ENCODE data around the gene TMEM119. TPM values are rescaled to one million over a fixed set of nuclear protein-coding genes. Genes with fewer than 3 reads are reported as not detected.

Gene TMEM119
- total and polyA plus RNA-seq, 2 of the 8 experiments (the other 6 are each of a cell fraction or from before 2014, with no cell fraction given) = 0.35 to 0.61 TPM

- 94% methylated on average over 9 of the region's 9 CpGs; no CpG with 5 or more reads in 1 of the 2 experiments for WGBS, 2 experiments (ENCODE audit: extremely low coverage in 1 of 2, insufficient coverage in 1 of 2, insufficient read length in 1 of 2, insufficient replicate concordance in 2 of 2, low coverage in 1 of 2, low lambda C conversion rate in 2 of 2, missing lambda C conversion rate in 1 of 2)
- H4K91ac ChIP-seq (replicated peaks; ENCODE audit: insufficient read length, low read length) = no peak overlapping the region
- H4K8ac ChIP-seq (ENCODE audit: extremely low read depth, insufficient read depth, low read length) = no peak overlapping the region
- H3K14ac ChIP-seq (ENCODE audit: insufficient read length) = no peak overlapping the region
- H3K4me3 ChIP-seq (ENCODE audit: extremely low read depth in 1 of 4, insufficient read depth in 2 of 4, low read depth in 3 of 4, low read length in 4 of 4) = no peak overlapping the region
- H4K20me1 ChIP-seq (replicated peaks in 1 of 2; ENCODE audit: control insufficient read depth in 1 of 2, insufficient read depth in 2 of 2, low read length in 2 of 2) = peaks cover 6 to 9% of the 10 kb centered on the region in 2 experiments
- no peak overlapping the region for H3K56ac ChIP-seq (replicated peaks; ENCODE audit: insufficient read length, low read depth, low read length)
- H3K4ac ChIP-seq (replicated peaks; ENCODE audit: insufficient read length, low read depth, low read length) = no peak overlapping the region
- no peak overlapping the region for H2AFZ ChIP-seq (ENCODE audit: low read length)
- ChIA-PET POLR2A (ENCODE audit: partially characterized antibody) (interaction anchor here (6.1 kb wide), 1 partner anchor 14 kb away, joined by 40 read pairs; the partner anchor contains the start of genes ISCU and SART3), CTCF (ENCODE audit: partially characterized antibody) (interaction anchor here (1.0 to 1.4 kb wide), 2 partner anchors 17 to 555 kb away, joined by 3 to 7 read pairs; no protein-coding TSS in a partner anchor)
- no peak overlapping the region for H2AK5ac ChIP-seq (ENCODE audit: low read depth, low read length)
- H3K27me3 ChIP-seq (replicated peaks in 1 of 4; ENCODE audit: control insufficient read depth in 3 of 4, extremely low read depth in 1 of 4, insufficient read depth in 3 of 4, low read length in 3 of 4) = peaks cover 0 to 2% (median 0%) of the 10 kb centered on the region in 4 experiments; a peak in 1 of 7 replicates
- TF ChIP-seq SP1 (IDR thresholded peaks at IDR 0.05; ENCODE audit: low read depth, low read length) (no peak), TAF1 (IDR thresholded peaks at IDR 0.05; ENCODE audit: low read depth, low read length) (no peak), CHD2 (IDR thresholded peaks at IDR 0.05; ENCODE audit: low read length) (no peak), ATF3 (IDR thresholded peaks at IDR 0.05; ENCODE audit: insufficient read depth, low read depth, low read length) (no peak), SRF (IDR thresholded peaks at IDR 0.05; ENCODE audit: low read depth, low read length) (no peak), SP2 (IDR thresholded peaks at IDR 0.05; ENCODE audit: low read length) (no peak), SP4 (IDR thresholded peaks at IDR 0.05; ENCODE audit: low read length) (no peak), RNF2 (IDR thresholded peaks at IDR 0.05; ENCODE audit: borderline replicate concordance, low read depth, low read length, missing control alignments, poor library complexity, severe bottlenecking) (no peak), SIRT6 (IDR thresholded peaks at IDR 0.05; ENCODE audit: low read length) (no peak), TEAD4 (IDR thresholded peaks at IDR 0.05; ENCODE audit: low read depth, low read length) (no peak)
- H2BK15ac ChIP-seq (ENCODE audit: low read length) = no peak overlapping the region
- no peak overlapping the region for H2BK5ac ChIP-seq (ENCODE audit: low read depth, low read length)
- no peaks in the 10 kb centered on the region for H3K9me3 ChIP-seq (ENCODE audit: insufficient read depth in 2 of 2, low read depth in 1 of 2, low read length in 1 of 2)
- H3K27ac ChIP-seq (ENCODE audit: low read depth, low read length) = no peak overlapping the region
- peaks cover 30 to 59% (median 49%) of the 10 kb centered on the region in 4 experiments for H3K36me3 ChIP-seq (ENCODE audit: control insufficient read depth in 2 of 4, insufficient read depth in 4 of 4, low read length in 3 of 4)
- FAIRE-seq = no peak
- H3K4me1 ChIP-seq (replicated peaks in 1 of 4; ENCODE audit: control insufficient read depth in 3 of 4, insufficient read depth in 4 of 4, low read length in 3 of 4) = no peaks in the 10 kb centered on the region
- no peak overlapping the region for H2BK120ac ChIP-seq (replicated peaks; ENCODE audit: low read depth, low read length)
- H3K23ac ChIP-seq (ENCODE audit: insufficient read length) = no peak overlapping the region
- no peak overlapping the region for H3K9ac ChIP-seq (replicated peaks in 1 of 4; ENCODE audit: extremely low read depth in 1 of 4, low read depth in 3 of 4, low read length in 3 of 4)
- no peak overlapping the region for H2BK20ac ChIP-seq (ENCODE audit: low read length)
- H4K5ac ChIP-seq (ENCODE audit: insufficient read length, low read depth, low read length) = no peak overlapping the region
- DNase-seq (ENCODE audit: low read depth in 1 of 2, low spot score in 2 of 2) = no peak
- H3K4me2 ChIP-seq (ENCODE audit: insufficient read depth in 1 of 2, low read depth in 2 of 2, low read length in 2 of 2) = no peak overlapping the region
- no peak overlapping the region for H2BK12ac ChIP-seq (ENCODE audit: low read depth, low read length)
- no peak overlapping the region for H3K18ac ChIP-seq (ENCODE audit: extremely low read depth, low read length)
- peaks cover 4 to 81% of the 10 kb centered on the region in 2 experiments; a peak in 3 of 4 replicates for H3K79me2 ChIP-seq (ENCODE audit: control insufficient read depth in 1 of 2, insufficient read depth in 2 of 2, low read length in 2 of 2)
- H3K79me1 ChIP-seq (ENCODE audit: low read depth, low read length) = no peaks in the 10 kb centered on the region; the same call in none of the 2 replicates
- no peaks in the 10 kb centered on the region for H3K23me2 ChIP-seq (ENCODE audit: low read depth, low read length)
Observed at GRCh38 chr12:108547686-108548085, 50.2 kb downstream of the TMEM119 start.
